Measurements from ENCODE around the gene COBLL1. TPM values are rescaled to one million over a fixed set of nuclear protein-coding genes. Genes with fewer than 3 reads are reported as not detected.
A peak's percentile ranks its signal among the peaks of the same experiment; 100 is the strongest.

The COBLL1 gene
- 10 to 100 TPM in 1 of 3 donors, 1 to 10 TPM in 1, under 1 TPM in 1; 0.85 to 13.4 (median 2.2) TPM for total RNA-seq
- 62.1 TPM for total RNA-seq (2013)

- DNase-seq, result peak in 1 of 2 donors; percentile 31
- WGBS (ENCODE audit: insufficient coverage), result under 1% methylated on average over 57 of the region's 57 CpGs
- Mint-ChIP-seq H3K4me3 (peak within 1 kb of the TSS; percentile 84), H3K4me1 (peaks cover 7 to 8% of the 10 kb centered on the region in 2 donors), H3K9me3 (no peaks in the 10 kb centered on the region), H3K27ac (no peak within 1 kb of the TSS), H3K36me3 (no peaks in the 10 kb centered on the region), H3K27me3 (ENCODE audit: low read depth in 2 of 2) (peaks cover 27 to 28% of the 10 kb centered on the region in 2 donors)
- intact Hi-C loops (cut with micrococcal nuclease), result no loop called here
- Histone ChIP-seq H3K27ac (ENCODE audit: low read length) (no peak within 1 kb of the TSS), H3K4me1 (ENCODE audit: control insufficient read depth, insufficient read depth, low read length) (peaks cover 10% of the 10 kb centered on the region), H3K36me3 (ENCODE audit: control insufficient read depth, insufficient read depth, low read length) (no peaks in the 10 kb centered on the region), H3K9me3 (ENCODE audit: control insufficient read depth, insufficient read depth, low read length) (no peaks in the 10 kb centered on the region), H3K4me3 (ENCODE audit: low read length) (peak within 1 kb of the TSS; percentile 69), H3K27me3 (ENCODE audit: control insufficient read depth, insufficient read depth, low read length) (peaks cover 18% of the 10 kb centered on the region)
- ATAC-seq, result peak; percentile 63 to 68 (median 65)
- TF ChIP-seq CTCF (IDR thresholded peaks at IDR 0.05), result no peak
Observed at GRCh38 chr2:164841719-164842623, at the start of gene COBLL1. Gene COBLL1, minus strand, starts transcription at chr2:164841823. Its CDS starts 627 bp downstream, at chr2:164841196.

GRCh38 chr2:164890544-164890943 is 48.9 kb upstream of the COBLL1 start:
- no peaks in the 10 kb centered on the region for H3K4me1 ChIP-seq (ENCODE audit: control insufficient read depth, insufficient read depth, low read length)
- DNase-seq (no peak), ATAC-seq (peak in 2 of 3 donors; percentile 33 to 41)
- H3K9me3 Mint-ChIP-seq, result peaks cover 0 to 2% of the 10 kb centered on the region in 2 donors
- H3K27ac ChIP-seq (ENCODE audit: low read length), result no peak overlapping the region
- H3K27ac Mint-ChIP-seq, result no peak overlapping the region
- no peaks in the 10 kb centered on the region for H3K27me3 Mint-ChIP-seq (ENCODE audit: low read depth in 2 of 2)
- intact Hi-C loops (cut with micrococcal nuclease), result no loop called here
- H3K4me1 Mint-ChIP-seq, result peaks cover 6 to 7% of the 10 kb centered on the region in 2 donors
- H3K36me3 Mint-ChIP-seq, result no peaks in the 10 kb centered on the region
- no peak for TF ChIP-seq CTCF (IDR thresholded peaks at IDR 0.05)
- WGBS (ENCODE audit: insufficient coverage), result 9% methylated on average over 4 of the region's 4 CpGs
- H3K4me3 Mint-ChIP-seq, result no peak overlapping the region
- H3K27me3 ChIP-seq (ENCODE audit: control insufficient read depth, insufficient read depth, low read length), result no peaks in the 10 kb centered on the region
- H3K4me3 ChIP-seq (ENCODE audit: low read length), result no peak overlapping the region
- H3K9me3 ChIP-seq (ENCODE audit: control insufficient read depth, insufficient read depth, low read length), result no peaks in the 10 kb centered on the region
- H3K36me3 ChIP-seq (ENCODE audit: control insufficient read depth, insufficient read depth, low read length), result no peaks in the 10 kb centered on the region

- no peaks in the 10 kb centered on the region for H3K36me3 Mint-ChIP-seq
- no peaks in the 10 kb centered on the region for H3K9me3 Mint-ChIP-seq
- no peak overlapping the region for H3K27ac Mint-ChIP-seq
- DNase-seq (no peak), ATAC-seq (no peak)
- TF ChIP-seq CTCF (IDR thresholded peaks at IDR 0.05), result no peak
- H3K4me3 Mint-ChIP-seq, result no peak overlapping the region
- no peaks in the 10 kb centered on the region for H3K27me3 ChIP-seq (ENCODE audit: control insufficient read depth, insufficient read depth, low read length)
- no peaks in the 10 kb centered on the region for H3K27me3 Mint-ChIP-seq (ENCODE audit: low read depth in 2 of 2)
- intact Hi-C loops (cut with micrococcal nuclease), result no loop called here
- no peaks in the 10 kb centered on the region for H3K9me3 ChIP-seq (ENCODE audit: control insufficient read depth, insufficient read depth, low read length)
- H3K4me1 ChIP-seq (ENCODE audit: control insufficient read depth, insufficient read depth, low read length), result no peaks in the 10 kb centered on the region
- no peak overlapping the region for H3K4me3 ChIP-seq (ENCODE audit: low read length)
- no peaks in the 10 kb centered on the region for H3K36me3 ChIP-seq (ENCODE audit: control insufficient read depth, insufficient read depth, low read length)
- peaks cover 6 to 7% of the 10 kb centered on the region in 2 donors for H3K4me1 Mint-ChIP-seq
- 83% methylated on average over 3 of the region's 3 CpGs for WGBS (ENCODE audit: insufficient coverage)
- H3K27ac ChIP-seq (ENCODE audit: low read length), result no peak overlapping the region
Observed at GRCh38 chr2:164888592-164888991, 47.0 kb upstream of the COBLL1 start.
